Thyroid gland (tissue), 4 donors: ENCODE results near the gene MARK2. TPM values are rescaled to one million over a fixed set of nuclear protein-coding genes. Genes with fewer than 3 reads are reported as not detected.

Source experiments
- DNase-seq, 2 donors: peaks; one replicate each; pipeline ENCODE4 v3.0.0-alpha.2; 2019
- H3K27ac ChIP-seq, 3 donors: fragments of 200-600 bp; sonication (generic); 1 replicate in 2 of 3; 2 replicates in 1 of 3; pipeline ENCODE4 v1.5.1; 2016 to 2019; ENCODE audit warnings: mild to moderate bottlenecking in 1 of 3, moderate library complexity in 1 of 3
- H3K27me3 ChIP-seq: fragments of 200-600 bp; sonication (generic); one replicate; pipeline ENCODE4 v1.5.1; 2019
- H3K36me3 ChIP-seq, 2 donors: fragments of 200-600 bp; sonication (generic); one replicate each; pipeline ENCODE4 v1.5.1; 2016 to 2019
- H3K4me1 ChIP-seq, 2 donors: fragments of 200-600 bp; sonication (generic); one replicate each; pipeline ENCODE4 v1.5.1; 2017 to 2019
- H3K4me3 ChIP-seq, 3 donors: fragments of 200-600 bp; sonication (generic); replicated peaks in 1 of 3; 1 replicate in 2 of 3; 2 replicates in 1 of 3; pipeline ENCODE4 v1.5.1; 2016; ENCODE audit warnings: mild to moderate bottlenecking in 1 of 3
- H3K9me3 ChIP-seq: fragments of 200-600 bp; sonication (generic); one replicate; pipeline ENCODE4 v1.5.1; 2017
- CTCF ChIP-seq, 6 experiments: fragments of 200-600 bp in 3 of 6; fragments of 450-650 bp in 3 of 6; sonication (generic) in 3 of 6; IDR thresholded peaks; one replicate each; pipeline ENCODE4 v1.5.1; 2016 to 2019; ENCODE audit warnings: antibody characterized with exemption in 6 of 6, mild to moderate bottlenecking in 2 of 6, inconsistent platforms in 1 of 6, moderate library complexity in 1 of 6
- POLR2A ChIP-seq, 2 donors: fragments of 450-650 bp; IDR thresholded peaks; one replicate each; pipeline ENCODE4 v1.6.1; 2017; ENCODE audit warnings: antibody characterized with exemption in 2 of 2, mild to moderate bottlenecking in 2 of 2, moderate library complexity in 1 of 2
- WGBS, 2 donors: methylation state at CpG; one replicate each; pipeline ENCODE4 v1.1.5; 2017; 5-methylcytosine and 5-hydroxymethylcytosine counted together
- intact Hi-C: fragments of 100-400 bp; cut with DNase I; formaldehyde crosslinking; loops from one replicate; pipeline ENCODE4 v1.15.1; 2023
- total RNA-seq, 4 donors: library from RNA; depleted of rRNA; stranded (reverse); fragments of >200 nt; gene quantifications; one replicate each; pipeline ENCODE4 v1.2.3, GENCODE V29; 2016

The MARK2 gene
- total RNA-seq, 4 donors from 2014 or later: 28.2 to 57.7 (median 48.6) TPM

DNA sequence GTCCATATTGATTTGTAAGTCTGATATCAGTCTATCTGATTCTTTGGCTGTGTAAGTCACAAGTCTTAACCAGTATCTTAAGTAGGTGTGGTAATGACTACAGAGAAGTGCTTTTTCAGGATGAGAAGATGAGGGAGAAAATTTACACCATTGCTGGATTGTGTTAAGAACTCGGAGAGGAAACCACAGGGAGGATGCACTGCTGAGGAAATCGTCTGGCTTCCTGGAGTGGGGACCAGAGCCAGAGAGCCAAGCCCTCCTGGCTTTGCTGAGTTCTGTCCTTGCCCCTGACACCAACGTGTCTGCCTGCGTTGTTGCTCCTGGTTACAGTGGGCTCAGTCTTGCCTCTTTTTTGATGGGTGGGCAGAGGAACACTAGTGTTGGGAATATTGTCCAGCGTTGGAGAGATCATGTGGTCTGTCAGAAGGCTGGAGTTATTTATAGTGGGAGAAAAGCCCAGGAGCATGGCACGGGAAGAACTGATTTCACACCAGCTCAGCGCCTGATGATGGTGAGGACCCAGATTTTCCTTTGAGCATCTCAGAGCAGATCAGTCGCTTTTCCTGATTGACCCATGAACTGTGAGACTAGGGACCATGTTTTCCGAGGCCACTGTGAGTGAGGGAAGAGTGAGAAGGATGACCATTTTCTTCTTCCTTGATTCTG, 29.6 kb downstream of the MARK2 start:
- Histone ChIP-seq H3K27ac (peak overlapping the region; percentile 61 to 73 (median 69)), H3K4me1 (peaks cover 79 to 87% of the 10 kb centered on the region in 2 donors), H3K36me3 (no peaks in the 10 kb centered on the region), H3K4me3 (no peak overlapping the region), H3K9me3 (no peaks in the 10 kb centered on the region), H3K27me3 (no peaks in the 10 kb centered on the region)
- no peak for TF ChIP-seq CTCF (IDR thresholded peaks at IDR 0.05)
- no peak for TF ChIP-seq POLR2A (IDR thresholded peaks at IDR 0.05)
- no peak for DNase-seq
- 61 to 63% methylated on average over 9 of the region's 9 CpGs for WGBS, 2 donors
- intact Hi-C loops: no loop called here

- DNase-seq: peak; percentile 60 to 68
- H3K4me1 ChIP-seq: peaks cover 82 to 89% of the 10 kb centered on the region in 2 donors
- intact Hi-C loops: no loop called here
- peak in 1 of 6 experiments; percentile 7 for TF ChIP-seq CTCF (IDR thresholded peaks at IDR 0.05)
- TF ChIP-seq POLR2A (IDR thresholded peaks at IDR 0.05): no peak
- H3K27ac ChIP-seq: peak overlapping the region; percentile 61 to 73 (median 69)
- H3K9me3 ChIP-seq: no peaks in the 10 kb centered on the region
- H3K36me3 ChIP-seq: no peaks in the 10 kb centered on the region
- WGBS, 2 donors: 37 to 66% methylated on average over 7 of the region's 7 CpGs
- no peak overlapping the region for H3K4me3 ChIP-seq
- no peaks in the 10 kb centered on the region for H3K27me3 ChIP-seq
These were observed 30.3 kb downstream of the MARK2 start for GRCh38 chr11:63869171-63869591.

DNA sequence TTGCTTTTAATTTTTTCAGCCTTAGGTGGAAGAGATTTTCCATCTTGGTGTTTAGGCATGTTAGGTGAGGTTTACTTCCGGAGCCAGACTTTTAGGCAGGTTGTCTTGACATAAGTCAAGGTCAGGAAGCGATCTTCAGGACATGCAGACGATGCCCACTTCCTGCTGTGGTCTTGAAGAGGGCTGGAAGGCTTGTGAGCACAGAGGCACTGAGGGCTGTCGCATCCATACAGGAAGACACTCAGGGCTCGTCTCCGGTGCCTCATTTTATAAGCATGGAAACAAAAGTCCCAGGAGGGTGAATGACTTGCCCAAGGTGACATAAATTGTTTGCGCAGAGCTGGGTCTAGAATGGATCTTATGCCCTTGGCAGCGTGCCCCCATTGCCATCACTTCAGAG, 30.8 kb downstream of the MARK2 start:
- Histone ChIP-seq H3K36me3 (no peaks in the 10 kb centered on the region), H3K27ac (peak overlapping the region; percentile 61 to 73 (median 69)), H3K4me3 (no peak overlapping the region), H3K27me3 (no peaks in the 10 kb centered on the region), H3K9me3 (no peaks in the 10 kb centered on the region), H3K4me1 (peaks cover 86 to 94% of the 10 kb centered on the region in 2 donors)
- 63 to 83% methylated on average over 6 to 8 of the region's 8 CpGs for WGBS, 2 donors
- TF ChIP-seq POLR2A (IDR thresholded peaks at IDR 0.05) (no peak), CTCF (IDR thresholded peaks at IDR 0.05) (no peak)
- intact Hi-C loops: no loop called here
- no peak for DNase-seq

DNA sequence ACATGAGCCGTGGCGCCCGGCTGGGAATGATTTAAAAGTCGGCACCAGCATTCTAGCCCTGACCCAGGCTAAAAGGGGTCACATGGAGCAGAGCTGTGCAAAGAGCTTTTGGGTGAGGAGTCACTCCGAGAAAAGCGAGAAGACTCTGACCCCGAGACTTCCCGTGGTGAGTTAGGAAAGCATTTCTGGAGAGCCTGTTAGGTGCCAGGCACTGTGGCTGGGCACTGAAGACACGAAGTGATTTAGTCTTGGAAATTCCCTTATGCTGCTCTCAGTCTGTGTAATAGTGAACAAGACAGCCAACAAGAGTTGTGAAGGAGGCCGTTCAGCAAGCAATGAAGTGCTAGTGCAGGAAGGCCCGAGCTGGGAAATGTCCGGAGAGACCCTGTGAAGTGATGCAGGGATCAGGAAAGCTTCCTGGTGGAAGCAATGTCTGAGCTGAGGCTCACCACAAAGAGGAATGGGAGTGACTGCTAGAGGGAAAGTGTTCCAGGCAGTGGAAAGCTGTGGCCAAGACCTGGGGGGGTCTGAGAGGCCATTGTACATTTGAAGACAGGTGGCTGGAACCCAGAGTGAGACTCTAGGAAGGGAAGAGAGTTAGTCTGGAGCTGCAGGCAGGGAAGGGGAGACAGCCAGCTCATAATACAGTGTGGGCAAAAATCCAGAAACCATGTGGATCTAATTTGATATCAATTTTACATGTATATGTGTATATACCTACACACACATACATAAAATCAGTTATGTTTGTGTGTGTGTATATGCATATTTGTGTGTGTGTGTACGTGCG, 31.6 kb downstream of the MARK2 start:
- intact Hi-C loops: no loop called here

More for the DNA sequence above, 31.6 kb downstream of the MARK2 start:
- H3K9me3 ChIP-seq: no peaks in the 10 kb centered on the region
- DNase-seq: no peak
- no peaks in the 10 kb centered on the region for H3K27me3 ChIP-seq
- peaks cover 90 to 96% of the 10 kb centered on the region in 2 donors for H3K4me1 ChIP-seq
- TF ChIP-seq POLR2A (IDR thresholded peaks at IDR 0.05) (no peak), CTCF (IDR thresholded peaks at IDR 0.05) (no peak)
- no peak overlapping the region for H3K4me3 ChIP-seq
- peak overlapping the region; percentile 30 to 73 (median 61) for H3K27ac ChIP-seq
- H3K36me3 ChIP-seq: no peaks in the 10 kb centered on the region
- whole genome bisulfite sequencing, 2 donors: 45 to 46% methylated on average over 11 to 13 of the region's 14 CpGs
